ENCODE results near the gene OSBPL3.

- TF ChIP-seq, protein P1, sequence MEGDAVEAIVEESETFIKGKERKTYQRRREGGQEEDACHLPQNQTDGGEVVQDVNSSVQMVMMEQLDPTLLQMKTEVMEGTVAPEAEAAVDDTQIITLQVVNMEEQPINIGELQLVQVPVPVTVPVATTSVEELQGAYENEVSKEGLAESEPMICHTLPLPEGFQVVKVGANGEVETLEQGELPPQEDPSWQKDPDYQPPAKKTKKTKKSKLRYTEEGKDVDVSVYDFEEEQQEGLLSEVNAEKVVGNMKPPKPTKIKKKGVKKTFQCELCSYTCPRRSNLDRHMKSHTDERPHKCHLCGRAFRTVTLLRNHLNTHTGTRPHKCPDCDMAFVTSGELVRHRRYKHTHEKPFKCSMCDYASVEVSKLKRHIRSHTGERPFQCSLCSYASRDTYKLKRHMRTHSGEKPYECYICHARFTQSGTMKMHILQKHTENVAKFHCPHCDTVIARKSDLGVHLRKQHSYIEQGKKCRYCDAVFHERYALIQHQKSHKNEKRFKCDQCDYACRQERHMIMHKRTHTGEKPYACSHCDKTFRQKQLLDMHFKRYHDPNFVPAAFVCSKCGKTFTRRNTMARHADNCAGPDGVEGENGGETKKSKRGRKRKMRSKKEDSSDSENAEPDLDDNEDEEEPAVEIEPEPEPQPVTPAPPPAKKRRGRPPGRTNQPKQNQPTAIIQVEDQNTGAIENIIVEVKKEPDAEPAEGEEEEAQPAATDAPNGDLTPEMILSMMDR (IDR thresholded peaks at IDR 0.05) = no peak
- no peak for TF ChIP-seq POLR2A (IDR thresholded peaks at IDR 0.05)
Measured at GRCh38 chr7:24991353-24991752, 11.4 kb upstream of the OSBPL3 start.

Data from heart left ventricle (tissue), 13 donors.